ENCODE results near the gene PDP2.

Gene PDP2

GRCh38 chr16:66905633-66906539 is 25.6 kb downstream of the PDP2 start:
- no peak overlapping the region for H3K27ac ChIP-seq

GRCh38 chr16:66906916-66907836 is 26.9 kb downstream of the PDP2 start:
- no peak for TF ChIP-seq CTCF (conservative IDR thresholded peaks at IDR 0.05)
- no peak overlapping the region for H3K27ac ChIP-seq

More at GRCh38 chr16:66905633-66906539, 25.6 kb downstream of the PDP2 start:
- TF ChIP-seq CTCF (conservative IDR thresholded peaks at IDR 0.05) = no peak

- H3K27ac ChIP-seq = no peak overlapping the region
- TF ChIP-seq CTCF (conservative IDR thresholded peaks at IDR 0.05) = no peak
Measured at GRCh38 chr16:66908116-66908515, 27.8 kb downstream of the PDP2 start.

- H3K27ac ChIP-seq = no peak overlapping the region
- no peak for TF ChIP-seq CTCF (conservative IDR thresholded peaks at IDR 0.05)
Measured at GRCh38 chr16:66908762-66909559, 28.6 kb downstream of the PDP2 start.

GRCh38 chr16:66910175-66910940 is 30.0 kb downstream of the PDP2 start:
- no peak for TF ChIP-seq CTCF (conservative IDR thresholded peaks at IDR 0.05)
- no peak overlapping the region for H3K27ac ChIP-seq

GRCh38 chr16:66911112-66911511 is 30.8 kb downstream of the PDP2 start:
- no peak overlapping the region for H3K27ac ChIP-seq
- TF ChIP-seq CTCF (conservative IDR thresholded peaks at IDR 0.05) = no peak

Measured in VCaP (cell line).